ENCODE data around the gene RHBDF1.

Gene RHBDF1

GRCh38 chr16:72561-73548, at the start of gene RHBDF1:
Gene RHBDF1 (minus strand): TSS chr16:72631. CDS start chr16:65015, 7,616 bp downstream.
- peak within 1 kb of the TSS; percentile 69 for H3K27ac ChIP-seq (ENCODE audit: low read length)
- H3K4me3 ChIP-seq (ENCODE audit: low read length in 2 of 2): peak within 1 kb of the TSS; percentile 50 to 82
- no peaks in the 10 kb centered on the region for H3K27me3 ChIP-seq (ENCODE audit: control insufficient read depth in 1 of 2, insufficient read depth in 2 of 2, low read length in 2 of 2)
- peaks cover 85% of the 10 kb centered on the region for H3K4me1 ChIP-seq (ENCODE audit: control insufficient read depth, insufficient read depth, low read length)
- H3K9ac ChIP-seq (ENCODE audit: low read length in 2 of 2): peak within 1 kb of the TSS; percentile 56 to 74
- no peaks in the 10 kb centered on the region for H3K36me3 ChIP-seq (ENCODE audit: control insufficient read depth in 2 of 2, insufficient read depth in 2 of 2, low read length in 2 of 2)
- H3K9me3 ChIP-seq (ENCODE audit: control insufficient read depth in 2 of 2, low read length in 2 of 2): no peaks in the 10 kb centered on the region

- no peak overlapping the region for H3K27ac ChIP-seq (ENCODE audit: low read length)
Measured at GRCh38 chr16:120756-121155, 48.3 kb upstream of the RHBDF1 start.

DNA sequence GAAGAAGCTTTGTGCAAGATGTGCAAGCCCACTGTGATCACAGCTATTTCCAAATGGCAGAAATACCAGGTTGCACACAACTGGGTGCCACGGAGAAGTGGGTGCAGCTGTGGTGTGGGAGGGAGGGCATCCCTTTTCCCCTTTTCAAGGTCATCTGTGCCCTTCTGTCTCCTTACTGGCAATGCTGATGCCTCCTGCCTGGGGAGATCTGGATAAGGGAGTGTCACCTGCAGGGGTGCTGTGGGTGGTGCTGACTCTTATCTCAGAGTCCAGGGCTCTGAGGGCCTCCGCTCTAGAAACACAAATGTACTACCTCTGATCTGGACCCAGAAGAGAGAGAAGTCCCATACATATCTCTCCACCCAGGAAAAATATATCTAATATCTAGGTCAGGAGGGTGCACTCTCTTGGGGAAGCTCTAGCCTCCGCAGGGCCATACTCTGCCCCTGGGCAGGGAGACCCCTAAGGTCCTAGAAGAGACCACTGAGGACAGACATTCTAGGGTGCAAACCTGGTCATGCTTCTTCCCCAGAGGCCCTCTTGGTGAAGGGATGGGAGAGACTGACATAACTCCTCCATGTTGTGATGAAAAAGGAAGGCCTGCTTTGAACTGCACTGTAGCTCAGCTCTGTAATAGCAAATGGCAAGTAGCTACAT, 47.5 kb upstream of the RHBDF1 start:
- Histone ChIP-seq H3K36me3 (ENCODE audit: control insufficient read depth in 2 of 2, insufficient read depth in 2 of 2, low read length in 2 of 2) (peaks cover 0 to 5% of the 10 kb centered on the region in 2 donors), H3K27me3 (ENCODE audit: control insufficient read depth in 1 of 2, insufficient read depth in 2 of 2, low read length in 2 of 2) (no peaks in the 10 kb centered on the region), H3K4me1 (ENCODE audit: control insufficient read depth, insufficient read depth, low read length) (no peaks in the 10 kb centered on the region), H3K27ac (ENCODE audit: low read length) (no peak overlapping the region), H3K9me3 (ENCODE audit: control insufficient read depth in 2 of 2, low read length in 2 of 2) (no peaks in the 10 kb centered on the region), H3K9ac (ENCODE audit: low read length in 2 of 2) (no peak overlapping the region), H3K4me3 (ENCODE audit: low read length in 2 of 2) (no peak overlapping the region)

More at GRCh38 chr16:120756-121155, 48.3 kb upstream of the RHBDF1 start:
- H3K4me3 ChIP-seq (ENCODE audit: low read length in 2 of 2): no peak overlapping the region
- no peaks in the 10 kb centered on the region for H3K4me1 ChIP-seq (ENCODE audit: control insufficient read depth, insufficient read depth, low read length)
- H3K27me3 ChIP-seq (ENCODE audit: control insufficient read depth in 1 of 2, insufficient read depth in 2 of 2, low read length in 2 of 2): no peaks in the 10 kb centered on the region
- H3K9ac ChIP-seq (ENCODE audit: low read length in 2 of 2): no peak overlapping the region
- no peaks in the 10 kb centered on the region for H3K9me3 ChIP-seq (ENCODE audit: control insufficient read depth in 2 of 2, low read length in 2 of 2)
- peaks cover 0 to 5% of the 10 kb centered on the region in 2 donors for H3K36me3 ChIP-seq (ENCODE audit: control insufficient read depth in 2 of 2, insufficient read depth in 2 of 2, low read length in 2 of 2)

DNA sequence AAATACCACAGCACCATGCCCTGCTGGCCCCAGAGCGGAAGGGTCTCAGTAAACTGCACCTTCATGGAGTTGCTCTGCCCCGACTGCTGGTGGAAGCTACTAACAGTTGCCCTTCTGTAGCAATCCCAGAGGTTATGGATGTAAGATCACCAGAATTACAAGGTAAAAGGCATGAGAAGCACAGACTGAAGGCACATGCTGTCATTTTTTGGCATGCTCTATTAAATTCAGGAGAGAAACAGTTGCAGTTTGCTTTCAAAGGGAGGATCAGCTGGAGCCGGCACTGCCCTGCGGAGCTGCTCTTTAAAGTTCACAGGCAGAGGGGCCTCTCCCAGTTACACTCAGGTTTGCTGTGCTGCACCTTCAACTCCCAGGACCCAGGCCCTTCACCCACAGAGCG, 46.9 kb upstream of the RHBDF1 start:
- H3K27ac ChIP-seq (ENCODE audit: low read length): no peak overlapping the region

DNA sequence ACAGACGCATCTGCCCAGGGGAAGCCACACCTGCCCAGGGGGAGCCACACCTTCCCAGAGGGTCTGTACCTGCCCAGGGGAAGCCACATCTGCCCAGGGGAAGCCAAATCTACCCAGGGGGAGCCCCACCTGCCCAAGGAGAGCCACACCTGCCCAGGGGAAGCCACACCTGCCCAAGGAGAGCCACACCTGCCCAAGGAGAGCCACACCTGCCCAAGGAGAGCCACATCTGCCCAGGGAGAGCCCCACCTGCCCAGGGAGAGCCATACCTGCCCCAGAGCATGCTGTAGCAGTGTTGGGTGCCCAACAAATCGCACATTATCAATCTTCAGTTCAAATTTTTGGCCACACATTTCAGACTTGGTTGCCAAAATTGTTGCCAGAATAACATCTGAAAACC, 46.4 kb upstream of the RHBDF1 start:
- no peak overlapping the region for H3K4me3 ChIP-seq (ENCODE audit: low read length in 2 of 2)
- H3K9ac ChIP-seq (ENCODE audit: low read length in 2 of 2): no peak overlapping the region
- no peaks in the 10 kb centered on the region for H3K4me1 ChIP-seq (ENCODE audit: control insufficient read depth, insufficient read depth, low read length)
- H3K9me3 ChIP-seq (ENCODE audit: control insufficient read depth in 2 of 2, low read length in 2 of 2): no peaks in the 10 kb centered on the region
- no peaks in the 10 kb centered on the region for H3K27me3 ChIP-seq (ENCODE audit: control insufficient read depth in 1 of 2, insufficient read depth in 2 of 2, low read length in 2 of 2)
- H3K36me3 ChIP-seq (ENCODE audit: control insufficient read depth in 2 of 2, insufficient read depth in 2 of 2, low read length in 2 of 2): peaks cover 4 to 5% of the 10 kb centered on the region in 2 donors
- no peak overlapping the region for H3K27ac ChIP-seq (ENCODE audit: low read length)

More for the DNA sequence above, 46.9 kb upstream of the RHBDF1 start:
- H3K4me1 ChIP-seq (ENCODE audit: control insufficient read depth, insufficient read depth, low read length): no peaks in the 10 kb centered on the region
- peaks cover 2 to 7% of the 10 kb centered on the region in 2 donors for H3K36me3 ChIP-seq (ENCODE audit: control insufficient read depth in 2 of 2, insufficient read depth in 2 of 2, low read length in 2 of 2)
- H3K27me3 ChIP-seq (ENCODE audit: control insufficient read depth in 1 of 2, insufficient read depth in 2 of 2, low read length in 2 of 2): no peaks in the 10 kb centered on the region
- no peaks in the 10 kb centered on the region for H3K9me3 ChIP-seq (ENCODE audit: control insufficient read depth in 2 of 2, low read length in 2 of 2)
- H3K4me3 ChIP-seq (ENCODE audit: low read length in 2 of 2): no peak overlapping the region
- no peak overlapping the region for H3K9ac ChIP-seq (ENCODE audit: low read length in 2 of 2)

DNA sequence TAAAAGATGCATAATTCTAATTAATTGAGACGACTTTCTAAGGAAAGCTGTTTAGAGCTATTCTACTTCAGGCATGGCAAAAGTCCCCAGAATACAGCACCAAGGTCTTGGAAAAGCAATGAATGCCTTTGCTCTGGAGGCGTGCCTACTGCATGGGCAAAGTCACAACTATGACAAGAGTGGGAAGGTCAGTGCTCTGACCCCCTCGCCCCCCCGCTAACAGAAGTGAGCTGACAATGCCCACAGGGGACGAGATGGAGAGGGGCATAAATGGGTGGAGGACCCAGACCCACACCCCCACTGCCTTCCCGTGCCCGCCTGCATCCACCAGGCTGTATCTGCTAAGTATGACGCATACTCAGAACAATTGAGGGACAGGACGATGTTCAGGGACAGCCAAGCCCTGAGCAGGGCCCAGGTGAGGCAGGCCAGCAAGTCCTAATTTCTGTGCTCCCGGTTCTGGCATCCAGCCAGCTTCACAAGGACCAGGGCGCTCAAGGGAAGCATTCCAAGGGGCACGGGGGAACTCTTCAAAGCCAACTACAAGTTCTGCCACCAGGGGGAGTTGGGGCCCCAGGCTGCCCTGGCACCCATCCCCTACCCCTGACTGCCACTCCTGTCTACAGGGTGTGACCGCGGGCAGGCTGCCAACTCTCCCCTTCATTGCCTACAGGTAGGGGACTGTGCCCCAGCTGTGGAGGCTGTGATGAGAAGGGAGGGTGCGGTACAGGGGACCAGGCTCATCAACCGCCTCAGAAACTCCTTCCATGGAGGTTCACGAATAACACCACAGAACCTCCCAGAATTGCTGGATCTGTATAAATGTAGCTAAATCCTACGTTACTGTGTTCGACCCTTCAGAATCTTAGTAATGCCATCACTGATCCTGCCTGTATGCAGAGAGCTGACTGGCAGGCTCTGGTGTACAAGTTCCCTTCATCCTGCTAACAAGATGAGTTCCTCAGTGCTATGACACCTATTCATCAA, 45.2 kb upstream of the RHBDF1 start:
- peaks cover 4 to 5% of the 10 kb centered on the region in 2 donors for H3K36me3 ChIP-seq (ENCODE audit: control insufficient read depth in 2 of 2, insufficient read depth in 2 of 2, low read length in 2 of 2)
- no peaks in the 10 kb centered on the region for H3K9me3 ChIP-seq (ENCODE audit: control insufficient read depth in 2 of 2, low read length in 2 of 2)
- no peak overlapping the region for H3K27ac ChIP-seq (ENCODE audit: low read length)
- H3K4me3 ChIP-seq (ENCODE audit: low read length in 2 of 2): no peak overlapping the region
- no peak overlapping the region for H3K9ac ChIP-seq (ENCODE audit: low read length in 2 of 2)
- no peaks in the 10 kb centered on the region for H3K27me3 ChIP-seq (ENCODE audit: control insufficient read depth in 1 of 2, insufficient read depth in 2 of 2, low read length in 2 of 2)
- peaks cover 2% of the 10 kb centered on the region for H3K4me1 ChIP-seq (ENCODE audit: control insufficient read depth, insufficient read depth, low read length)

DNA sequence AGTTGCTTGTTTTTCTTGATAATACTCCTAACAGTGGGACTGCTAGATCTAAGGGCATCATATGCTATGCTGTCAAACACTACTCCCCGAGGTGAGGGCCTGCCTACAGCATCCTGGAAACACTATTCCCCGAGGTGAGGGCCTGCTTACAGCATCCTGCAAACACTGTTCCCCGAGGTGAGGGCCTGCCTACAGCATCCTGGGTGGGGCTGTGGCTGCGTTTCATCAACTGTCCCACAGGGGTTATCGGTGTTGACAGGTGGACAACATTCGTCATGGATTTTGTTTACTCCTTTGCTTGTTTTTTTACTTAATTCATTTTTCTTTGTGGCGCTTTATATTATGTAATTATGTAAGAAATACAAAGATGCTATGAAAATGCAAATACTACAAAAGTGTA, 43.6 kb upstream of the RHBDF1 start:
- Histone ChIP-seq H3K36me3 (ENCODE audit: control insufficient read depth in 2 of 2, insufficient read depth in 2 of 2, low read length in 2 of 2) (peaks cover 13% of the 10 kb centered on the region in 2 donors), H3K27ac (ENCODE audit: low read length) (no peak overlapping the region)

GRCh38 chr16:114327-114726, 41.9 kb upstream of the RHBDF1 start:
- Histone ChIP-seq H3K4me1 (ENCODE audit: control insufficient read depth, insufficient read depth, low read length) (peaks cover 2% of the 10 kb centered on the region), H3K9ac (ENCODE audit: low read length in 2 of 2) (no peak overlapping the region), H3K27me3 (ENCODE audit: control insufficient read depth in 1 of 2, insufficient read depth in 2 of 2, low read length in 2 of 2) (no peaks in the 10 kb centered on the region), H3K36me3 (ENCODE audit: control insufficient read depth in 2 of 2, insufficient read depth in 2 of 2, low read length in 2 of 2) (peaks cover 18% of the 10 kb centered on the region in 2 donors), H3K4me3 (ENCODE audit: low read length in 2 of 2) (no peak overlapping the region), H3K27ac (ENCODE audit: low read length) (no peak overlapping the region), H3K9me3 (ENCODE audit: control insufficient read depth in 2 of 2, low read length in 2 of 2) (no peaks in the 10 kb centered on the region)

More for the DNA sequence above, 43.6 kb upstream of the RHBDF1 start:
- Histone ChIP-seq H3K9ac (ENCODE audit: low read length in 2 of 2) (no peak overlapping the region), H3K4me1 (ENCODE audit: control insufficient read depth, insufficient read depth, low read length) (peaks cover 2% of the 10 kb centered on the region), H3K9me3 (ENCODE audit: control insufficient read depth in 2 of 2, low read length in 2 of 2) (no peaks in the 10 kb centered on the region), H3K4me3 (ENCODE audit: low read length in 2 of 2) (no peak overlapping the region), H3K27me3 (ENCODE audit: control insufficient read depth in 1 of 2, insufficient read depth in 2 of 2, low read length in 2 of 2) (no peaks in the 10 kb centered on the region)

GRCh38 chr16:112153-112840, 39.9 kb upstream of the RHBDF1 start:
- H3K4me1 ChIP-seq (ENCODE audit: control insufficient read depth, insufficient read depth, low read length): peaks cover 2% of the 10 kb centered on the region
- H3K27ac ChIP-seq (ENCODE audit: low read length): no peak overlapping the region
- no peak overlapping the region for H3K4me3 ChIP-seq (ENCODE audit: low read length in 2 of 2)
- peaks cover 22 to 25% of the 10 kb centered on the region in 2 donors for H3K36me3 ChIP-seq (ENCODE audit: control insufficient read depth in 2 of 2, insufficient read depth in 2 of 2, low read length in 2 of 2)
- H3K27me3 ChIP-seq (ENCODE audit: control insufficient read depth in 1 of 2, insufficient read depth in 2 of 2, low read length in 2 of 2): no peaks in the 10 kb centered on the region
- H3K9ac ChIP-seq (ENCODE audit: low read length in 2 of 2): no peak overlapping the region
- H3K9me3 ChIP-seq (ENCODE audit: control insufficient read depth in 2 of 2, low read length in 2 of 2): no peaks in the 10 kb centered on the region

All from stomach smooth muscle (tissue), 2 donors.